ENCODE results near the gene TEX38.
"Not testable (repeated sequence)": the region's sequence is repeated elsewhere in the genome, so short reads cannot be mapped to it uniquely, and the experiment has no call there.

Gene TEX38

GRCh38 chr1:46671554-46671953 lies at the start of gene TEX38:
Gene TEX38 (plus strand): TSS chr1:46671854. CDS start chr1:46671935, 81 bp downstream.
- no peak for DNase-seq

- DNase-seq = no peak
Measured at GRCh38 chr1:46621930-46622329, 49.7 kb upstream of the TEX38 start.

- DNase-seq = peak; percentile 43
Measured at GRCh38 chr1:46622344-46622743, 49.3 kb upstream of the TEX38 start.

GRCh38 chr1:46623743-46624644 lies 47.7 kb upstream of the TEX38 start:
- DNase-seq = no peak

- DNase-seq = no peak
Measured at GRCh38 chr1:46630719-46631118, 40.9 kb upstream of the TEX38 start.

GRCh38 chr1:46635205-46635604 lies 36.4 kb upstream of the TEX38 start:
- DNase-seq = no peak

GRCh38 chr1:46637444-46638083 lies 34.1 kb upstream of the TEX38 start:
- no peak for DNase-seq

GRCh38 chr1:46638921-46639320 lies 32.7 kb upstream of the TEX38 start:
- DNase-seq = no peak

- DNase-seq = no peak
Measured at GRCh38 chr1:46639547-46639946, 32.1 kb upstream of the TEX38 start.

- no peak for DNase-seq
Measured at GRCh38 chr1:46642115-46642680, 29.5 kb upstream of the TEX38 start.

- DNase-seq = peak; percentile 94
Measured at GRCh38 chr1:46643368-46643775, 28.3 kb upstream of the TEX38 start.

GRCh38 chr1:46645815-46646214 lies 25.8 kb upstream of the TEX38 start:
- no peak for DNase-seq

GRCh38 chr1:46646331-46646730 lies 25.3 kb upstream of the TEX38 start:
- DNase-seq = no peak

GRCh38 chr1:46646844-46647243 lies 24.8 kb upstream of the TEX38 start:
- DNase-seq = no peak

GRCh38 chr1:46647611-46648010 lies 24.0 kb upstream of the TEX38 start:
- no peak for DNase-seq

GRCh38 chr1:46649764-46650163 lies 21.9 kb upstream of the TEX38 start:
- DNase-seq = no peak

- DNase-seq = no peak
Measured at GRCh38 chr1:46650491-46650890, 21.2 kb upstream of the TEX38 start.

GRCh38 chr1:46651152-46651551 lies 20.5 kb upstream of the TEX38 start:
- not testable (repeated sequence) for DNase-seq

GRCh38 chr1:46652321-46653100 lies 19.1 kb upstream of the TEX38 start:
- no peak for DNase-seq

GRCh38 chr1:46653405-46653958 lies 18.2 kb upstream of the TEX38 start:
- no peak for DNase-seq

- no peak for DNase-seq
Measured at GRCh38 chr1:46654012-46654411, 17.6 kb upstream of the TEX38 start.

- DNase-seq = not testable (repeated sequence)
Measured at GRCh38 chr1:46654698-46655097, 17.0 kb upstream of the TEX38 start.

GRCh38 chr1:46655848-46656247 lies 15.8 kb upstream of the TEX38 start:
- DNase-seq = no peak
